IMR-90 (cell line): ENCODE data around the gene BCLAF1. TPM values are rescaled to one million over a fixed set of nuclear protein-coding genes. Genes with fewer than 3 reads are reported as not detected.

Experiments
- ATAC-seq: fragments of 200-7000 bp; cut with Tn5 transposase; 2 replicates; pipeline ENCODE4 v1.9.1; 2020; ENCODE audit warnings: low read depth, mild to moderate bottlenecking, moderate library complexity
- BruUV-seq: library from RNA; stranded (reverse); fragments of 400-500 nt; replicated peaks from 2 replicates; lab custom pipeline; 2021; lab: Mats Ljungman, UMichigan
- CTCF ChIA-PET: fragments of 300-600 bp; formaldehyde crosslinking; extraction: SDS; loops from one replicate; lab custom pipeline; 2021; ENCODE audit warnings: antibody characterized with exemption; lab: Yijun Ruan, JAX
- POLR2A ChIA-PET: fragments of 300-600 bp; sonication (Branson Sonifier 250); formaldehyde crosslinking; loops from one replicate; lab custom pipeline; 2022; ENCODE audit warnings: antibody characterized with exemption; ENCODE audit not compliant: unreplicated experiment; lab: Charles Lee
- DNase-seq: peaks from one replicate; pipeline ENCODE4 v3.0.0; 2013
- H2AFZ ChIP-seq: replicated peaks from 2 replicates; pipeline ENCODE3; 2013; ENCODE audit warnings: low read length, mild to moderate bottlenecking; ENCODE audit not compliant: poor library complexity
- H2AK5ac ChIP-seq: 2 replicates; pipeline ENCODE4 v1.6.1; 2013; ENCODE audit warnings: low read depth, low read length, inconsistent platforms
- H2AK9ac ChIP-seq: replicated peaks from 2 replicates; pipeline ENCODE3; 2013; ENCODE audit warnings: mild to moderate bottlenecking, low read depth, low read length, moderate library complexity; ENCODE audit not compliant: poor library complexity
- H2BK120ac ChIP-seq: 2 replicates; pipeline ENCODE4 v1.6.1; 2013; ENCODE audit warnings: low read depth, low read length, inconsistent platforms
- H2BK15ac ChIP-seq: 3 replicates; pipeline ENCODE4 v1.6.1; 2013; ENCODE audit warnings: low read depth, low read length, inconsistent platforms
- H2BK20ac ChIP-seq: 2 replicates; pipeline ENCODE4 v1.6.1; 2013; ENCODE audit warnings: low read depth, mild to moderate bottlenecking, inconsistent platforms, low read length, moderate library complexity
- H2BK5ac ChIP-seq: 2 replicates; pipeline ENCODE4 v1.6.1; 2013; ENCODE audit warnings: mild to moderate bottlenecking, low read depth, low read length, inconsistent platforms; ENCODE audit not compliant: poor library complexity, severe bottlenecking
- H3K14ac ChIP-seq: replicated peaks from 2 replicates; pipeline ENCODE4 v1.6.1; 2013; ENCODE audit warnings: low read depth, low read length, inconsistent platforms
- H3K18ac ChIP-seq: 2 replicates; pipeline ENCODE4 v1.6.1; 2013; ENCODE audit warnings: low read depth, low read length, control low read depth
- H3K23ac ChIP-seq: 2 replicates; pipeline ENCODE4 v1.6.1; 2013; ENCODE audit warnings: low read depth, low read length, inconsistent platforms
- H3K27ac ChIP-seq: 2 replicates; pipeline ENCODE4 v1.5.1; 2013; ENCODE audit warnings: mild to moderate bottlenecking, control low read depth, low read length; ENCODE audit not compliant: insufficient read depth
- H3K27me3 ChIP-seq: 2 replicates; pipeline ENCODE4 v1.6.1; 2013; ENCODE audit warnings: low read length; ENCODE audit not compliant: control insufficient read depth, insufficient read depth
- H3K36me3 ChIP-seq: 2 replicates; pipeline ENCODE4 v1.6.1; 2013; ENCODE audit warnings: low read length, mixed read lengths; ENCODE audit not compliant: control insufficient read depth, insufficient read depth
- H3K4ac ChIP-seq: 2 replicates; pipeline ENCODE4 v1.6.1; 2013; ENCODE audit warnings: low read depth, low read length, inconsistent platforms
- H3K4me1 ChIP-seq: 2 replicates; pipeline ENCODE4 v1.6.1; 2013; ENCODE audit warnings: low read length, mixed read lengths; ENCODE audit not compliant: control insufficient read depth, insufficient read depth
- H3K4me2 ChIP-seq: 2 replicates; pipeline ENCODE4 v1.6.1; 2013; ENCODE audit warnings: low read depth, mild to moderate bottlenecking, control low read depth, low read length, moderate library complexity
- H3K4me3 ChIP-seq: 2 replicates; pipeline ENCODE4 v1.5.1; 2013; ENCODE audit warnings: low read depth, mild to moderate bottlenecking, control low read depth, low read length, moderate library complexity; ENCODE audit not compliant: insufficient read depth
- H3K56ac ChIP-seq: 2 replicates; pipeline ENCODE4 v1.6.1; 2013; ENCODE audit warnings: low read length, inconsistent platforms; ENCODE audit not compliant: insufficient read depth; ENCODE audit errors: extremely low read depth
- H3K79me1 ChIP-seq, 2 experiments: 2 replicates each; pipeline ENCODE4 v1.6.1; 2013; ENCODE audit warnings: low read length in 2 of 2, inconsistent platforms in 1 of 2, low read depth in 1 of 2
- H3K9ac ChIP-seq: 2 replicates; pipeline ENCODE4 v1.6.1; 2013; ENCODE audit warnings: low read depth, low read length, control low read depth
- H3K9me1 ChIP-seq: 2 replicates; pipeline ENCODE4 v1.6.1; 2013; ENCODE audit warnings: low read length, inconsistent platforms; ENCODE audit not compliant: insufficient read depth
- H3K9me3 ChIP-seq: 2 replicates; pipeline ENCODE4 v1.6.1; 2013; ENCODE audit warnings: low read length; ENCODE audit not compliant: control insufficient read depth, insufficient read depth
- H4K20me1 ChIP-seq: 2 replicates; pipeline ENCODE4 v1.6.1; 2013; ENCODE audit warnings: low read length, inconsistent platforms; ENCODE audit not compliant: insufficient read depth
- H4K5ac ChIP-seq: 2 replicates; pipeline ENCODE4 v1.6.1; 2013; ENCODE audit warnings: mild to moderate bottlenecking, low read depth, low read length, control low read depth
- H4K8ac ChIP-seq, 2 experiments: 2 replicates each; pipeline ENCODE4 v1.6.1; 2013; ENCODE audit warnings: low read depth in 2 of 2, low read length in 2 of 2, control low read depth in 1 of 2, inconsistent platforms in 1 of 2
- H4K91ac ChIP-seq: 2 replicates; pipeline ENCODE4 v1.6.1; 2013; ENCODE audit warnings: low read depth, low read length, inconsistent platforms; ENCODE audit not compliant: insufficient read depth
- BHLHE40 ChIP-seq: fragments of 150-350 bp; IDR thresholded peaks from 2 replicates; pipeline ENCODE4 v1.6.1; 2016; ENCODE audit warnings: mild to moderate bottlenecking, low read depth, low read length
- CEBPB ChIP-seq: IDR thresholded peaks from 2 replicates; pipeline ENCODE4 v1.6.1; 2012; ENCODE audit warnings: low read depth, low read length, improper control_type of control experiment
- CHD1 ChIP-seq: IDR thresholded peaks from 2 replicates; pipeline ENCODE4 v1.6.1; 2012; ENCODE audit warnings: low read depth, low read length, improper control_type of control experiment
- FOS ChIP-seq: fragments of 150-350 bp; IDR thresholded peaks from 2 replicates; pipeline ENCODE4 v1.6.1; 2016; ENCODE audit warnings: low read depth, low read length
- MAFK ChIP-seq: IDR thresholded peaks from 2 replicates; pipeline ENCODE4 v1.6.1; 2012; ENCODE audit warnings: low read depth, low read length, improper control_type of control experiment
- MAZ ChIP-seq: IDR thresholded peaks from 2 replicates; pipeline ENCODE4 v1.6.1; 2012; ENCODE audit warnings: low read depth, mild to moderate bottlenecking, low read length, improper control_type of control experiment, moderate library complexity, borderline replicate concordance
- MXI1 ChIP-seq: IDR thresholded peaks from 2 replicates; pipeline ENCODE4 v1.6.1; 2012; ENCODE audit warnings: low read depth, mild to moderate bottlenecking, low read length, moderate library complexity, borderline replicate concordance
- NFE2L2 ChIP-seq: fragments of 150-350 bp; IDR thresholded peaks from 2 replicates; pipeline ENCODE4 v1.6.1; 2016; ENCODE audit warnings: low read depth, mild to moderate bottlenecking, low read length
- POLR2A ChIP-seq: IDR thresholded peaks from 2 replicates; pipeline ENCODE4 v1.6.1; 2012; ENCODE audit warnings: mild to moderate bottlenecking, low read depth, low read length
- RAD21 ChIP-seq: IDR thresholded peaks from 2 replicates; pipeline ENCODE4 v1.6.1; 2012; ENCODE audit warnings: low read length, improper control_type of control experiment
- RCOR1 ChIP-seq: IDR thresholded peaks from 2 replicates; pipeline ENCODE4 v1.6.1; 2012; ENCODE audit warnings: mild to moderate bottlenecking, low read length, improper control_type of control experiment; ENCODE audit not compliant: insufficient replicate concordance
- RFX5 ChIP-seq: IDR thresholded peaks from 2 replicates; pipeline ENCODE4 v1.8.0; 2012; ENCODE audit warnings: low read depth, mild to moderate bottlenecking, low read length, moderate library complexity
- SMC3 ChIP-seq: fragments of 150-350 bp; IDR thresholded peaks from 2 replicates; pipeline ENCODE4 v1.6.1; 2016; ENCODE audit warnings: low read depth, mild to moderate bottlenecking, antibody characterized with exemption, low read length, moderate library complexity
- WGBS, 2 experiments: methylation state at CpG; one replicate each; pipeline versions ENCODE4 v1.1.5 to v1.1.7; 2013; ENCODE audit warnings: missing lambda C conversion rate in 2 of 2; ENCODE audit not compliant: insufficient read length in 1 of 2; ENCODE audit errors: extremely low coverage in 2 of 2; 5-methylcytosine and 5-hydroxymethylcytosine counted together
- dilution Hi-C: fragments of 300-500 bp; cut with HindIII; formaldehyde crosslinking; loops from one replicate; pipeline ENCODE4 v1.14.3; 2018; ENCODE audit warnings: low sequenced_read_pairs; ENCODE audit not compliant: unreplicated experiment
- in situ Hi-C: fragments of 300-500 bp; cut with MboI; formaldehyde crosslinking; loops from 3 replicates; pipeline ENCODE4 v1.14.3; 2019; ENCODE audit warnings: low sequenced_read_pairs, inconsistent platforms, mixed read lengths
- intact Hi-C: fragments of 100-400 bp; cut with micrococcal nuclease; formaldehyde crosslinking; loops from 2 replicates; pipeline ENCODE4 v1.10.0; 2022
- polyA plus RNA-seq, 3 experiments: library from polyadenylated mRNA; depleted of rRNA; stranded (reverse); fragments of >200 nt; gene quantifications; 2 replicates each; pipeline ENCODE4 v1.2.3, GENCODE V29; 2012; ENCODE audit warnings: low replicate concordance in 1 of 3
- total RNA-seq: library from RNA; depleted of rRNA; stranded (reverse); fragments of >200 nt; gene quantifications from 2 replicates; pipeline ENCODE4 v1.2.3, GENCODE V29; 2012
- TF ChIP-seq, protein P1 (sequence below): fragments of 150-350 bp; IDR thresholded peaks from 2 replicates; pipeline ENCODE4 v1.6.1; 2016; ENCODE audit warnings: low read depth, mild to moderate bottlenecking, low read length, moderate library complexity, borderline replicate concordance
- TF ChIP-seq, protein P2 (sequence below): fragments of 150-350 bp; IDR thresholded peaks from 2 replicates; pipeline ENCODE4 v1.6.1; 2017; ENCODE audit warnings: mild to moderate bottlenecking, antibody characterized with exemption, low read length, low read depth
- TF ChIP-seq, protein P3 (sequence below): conservative IDR thresholded peaks from 2 replicates; pipeline ENCODE4 v1.5.1; 2012; ENCODE audit warnings: mild to moderate bottlenecking, low read depth, low read length, improper control_type of control experiment

Gene BCLAF1
- total and polyA plus RNA-seq, 2 of the 4 experiments (the other 2 are of a cell fraction) = 34.0 to 141 TPM

DNA sequence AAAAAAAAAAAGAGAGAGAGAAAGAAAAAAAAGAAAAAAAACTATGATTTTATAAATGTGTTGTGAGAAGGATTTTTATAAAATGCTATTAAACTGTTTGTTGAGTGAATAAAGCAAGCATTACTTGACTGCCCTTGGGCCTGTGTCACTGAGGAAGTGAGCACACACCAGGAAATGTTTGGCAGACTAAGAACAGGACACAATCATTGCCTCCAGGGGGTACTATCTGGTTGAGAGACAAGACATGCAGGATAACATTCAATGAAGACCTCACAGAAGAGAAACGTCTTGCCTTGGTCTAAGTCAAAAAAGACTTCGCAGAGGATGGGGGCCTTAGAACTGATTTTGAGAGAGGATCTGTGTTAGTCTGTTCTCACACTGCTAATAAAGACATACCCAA, 80.2 kb downstream of the BCLAF1 start:
- H3K4me3 ChIP-seq = no peak overlapping the region
- no peak overlapping the region for H3K56ac ChIP-seq
- H2AK9ac ChIP-seq = no peak overlapping the region
- TF ChIP-seq RCOR1 (no peak), RFX5 (no peak), FOS (no peak), CHD1 (no peak), RAD21 (no peak), MXI1 (no peak), POLR2A (no peak), SMC3 (no peak), NFE2L2 (no peak), CEBPB (no peak), MAFK (no peak), MAZ (no peak), BHLHE40 (no peak)
- TF ChIP-seq, protein P1, sequence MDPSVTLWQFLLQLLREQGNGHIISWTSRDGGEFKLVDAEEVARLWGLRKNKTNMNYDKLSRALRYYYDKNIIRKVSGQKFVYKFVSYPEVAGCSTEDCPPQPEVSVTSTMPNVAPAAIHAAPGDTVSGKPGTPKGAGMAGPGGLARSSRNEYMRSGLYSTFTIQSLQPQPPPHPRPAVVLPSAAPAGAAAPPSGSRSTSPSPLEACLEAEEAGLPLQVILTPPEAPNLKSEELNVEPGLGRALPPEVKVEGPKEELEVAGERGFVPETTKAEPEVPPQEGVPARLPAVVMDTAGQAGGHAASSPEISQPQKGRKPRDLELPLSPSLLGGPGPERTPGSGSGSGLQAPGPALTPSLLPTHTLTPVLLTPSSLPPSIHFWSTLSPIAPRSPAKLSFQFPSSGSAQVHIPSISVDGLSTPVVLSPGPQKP = no peak
- TF ChIP-seq, protein P2, sequence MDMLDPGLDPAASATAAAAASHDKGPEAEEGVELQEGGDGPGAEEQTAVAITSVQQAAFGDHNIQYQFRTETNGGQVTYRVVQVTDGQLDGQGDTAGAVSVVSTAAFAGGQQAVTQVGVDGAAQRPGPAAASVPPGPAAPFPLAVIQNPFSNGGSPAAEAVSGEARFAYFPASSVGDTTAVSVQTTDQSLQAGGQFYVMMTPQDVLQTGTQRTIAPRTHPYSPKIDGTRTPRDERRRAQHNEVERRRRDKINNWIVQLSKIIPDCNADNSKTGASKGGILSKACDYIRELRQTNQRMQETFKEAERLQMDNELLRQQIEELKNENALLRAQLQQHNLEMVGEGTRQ = no peak
- TF ChIP-seq, protein P3, sequence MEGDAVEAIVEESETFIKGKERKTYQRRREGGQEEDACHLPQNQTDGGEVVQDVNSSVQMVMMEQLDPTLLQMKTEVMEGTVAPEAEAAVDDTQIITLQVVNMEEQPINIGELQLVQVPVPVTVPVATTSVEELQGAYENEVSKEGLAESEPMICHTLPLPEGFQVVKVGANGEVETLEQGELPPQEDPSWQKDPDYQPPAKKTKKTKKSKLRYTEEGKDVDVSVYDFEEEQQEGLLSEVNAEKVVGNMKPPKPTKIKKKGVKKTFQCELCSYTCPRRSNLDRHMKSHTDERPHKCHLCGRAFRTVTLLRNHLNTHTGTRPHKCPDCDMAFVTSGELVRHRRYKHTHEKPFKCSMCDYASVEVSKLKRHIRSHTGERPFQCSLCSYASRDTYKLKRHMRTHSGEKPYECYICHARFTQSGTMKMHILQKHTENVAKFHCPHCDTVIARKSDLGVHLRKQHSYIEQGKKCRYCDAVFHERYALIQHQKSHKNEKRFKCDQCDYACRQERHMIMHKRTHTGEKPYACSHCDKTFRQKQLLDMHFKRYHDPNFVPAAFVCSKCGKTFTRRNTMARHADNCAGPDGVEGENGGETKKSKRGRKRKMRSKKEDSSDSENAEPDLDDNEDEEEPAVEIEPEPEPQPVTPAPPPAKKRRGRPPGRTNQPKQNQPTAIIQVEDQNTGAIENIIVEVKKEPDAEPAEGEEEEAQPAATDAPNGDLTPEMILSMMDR = no peak
- H3K36me3 ChIP-seq = no peaks in the 10 kb centered on the region
- H3K9me1 ChIP-seq = no peaks in the 10 kb centered on the region
- no peaks in the 10 kb centered on the region for H4K20me1 ChIP-seq
- H3K4ac ChIP-seq = no peak overlapping the region
- no peaks in the 10 kb centered on the region for H3K79me1 ChIP-seq
- no TSS peak for BruUV-seq
- no peak overlapping the region for H2AK5ac ChIP-seq
- in situ Hi-C loops (no loop called here), dilution Hi-C loops (no loop called here), intact Hi-C loops (no loop called here)
- no peak overlapping the region for H3K23ac ChIP-seq
- H3K27ac ChIP-seq = no peak overlapping the region
- H4K8ac ChIP-seq = no peak overlapping the region
- no peak overlapping the region for H2AFZ ChIP-seq
- DNase-seq (no peak), ATAC-seq (no peak)
- no peak overlapping the region for H2BK15ac ChIP-seq
- H3K27me3 ChIP-seq = no peaks in the 10 kb centered on the region
- H3K4me1 ChIP-seq = peaks cover 2% of the 10 kb centered on the region; the same call in 1 of the 2 replicates
- H4K5ac ChIP-seq = no peak overlapping the region
- H3K4me2 ChIP-seq = no peak overlapping the region
- no peak overlapping the region for H3K9ac ChIP-seq
- H3K9me3 ChIP-seq = no peaks in the 10 kb centered on the region
- H4K91ac ChIP-seq = no peak overlapping the region
- H2BK5ac ChIP-seq = no peak overlapping the region
- ChIA-PET POLR2A (no interaction called here), CTCF (no interaction called here)
- H2BK20ac ChIP-seq = no peak overlapping the region
- no peak overlapping the region for H3K18ac ChIP-seq
- no CpG with 5 or more reads among the region's 2 CpGs for WGBS, 2 experiments
- no peak overlapping the region for H2BK120ac ChIP-seq
- no peak overlapping the region for H3K14ac ChIP-seq
